PC-9 (cell line): Measurements from ENCODE around the gene CD4. TPM values are rescaled to one million over a fixed set of nuclear protein-coding genes. Genes with fewer than 3 reads are reported as not detected.

ENCODE experiments used
- BruUV-seq: library from RNA; stranded (reverse); fragments of 400-500 nt; replicated peaks from 2 replicates; lab custom pipeline; 2021; lab: Mats Ljungman, UMichigan
- CTCF ChIA-PET: fragments of 300-600 bp; sonication (Branson Sonifier 250); formaldehyde crosslinking; loops from one replicate; lab custom pipeline; 2022; ENCODE audit warnings: antibody characterized with exemption; lab: Charles Lee
- POLR2A ChIA-PET: fragments of 300-600 bp; sonication (Branson Sonifier 250); formaldehyde crosslinking; loops from one replicate; lab custom pipeline; 2022; ENCODE audit warnings: antibody characterized with exemption; ENCODE audit not compliant: unreplicated experiment; lab: Charles Lee
- DNase-seq, 2 experiments: peaks; one replicate each; pipeline versions ENCODE4 v3.0.0 to v3.0.0-alpha.2; 2015 to 2022; ENCODE audit warnings: mixed read lengths in 1 of 2
- H2AFZ ChIP-seq: fragments of 200-600 bp; sonication (generic); 2 replicates; pipeline ENCODE4 v1.8.1; 2017; ENCODE audit warnings: antibody characterized with exemption
- H3F3A ChIP-seq: fragments of 200-600 bp; sonication (generic); 2 replicates; pipeline ENCODE4 v1.8.1; 2017; ENCODE audit warnings: antibody characterized with exemption, mild to moderate bottlenecking, low read depth; ENCODE audit not compliant: insufficient read depth
- H3K27ac ChIP-seq: fragments of 200-600 bp; sonication (generic); 2 replicates; pipeline ENCODE4 v1.6.1; 2016; ENCODE audit warnings: mixed run types
- H3K27me3 ChIP-seq: fragments of 200-600 bp; sonication (generic); 2 replicates; pipeline ENCODE4 v1.6.1; 2016; ENCODE audit warnings: low read depth, mixed run types; ENCODE audit not compliant: insufficient read depth
- H3K36me3 ChIP-seq: fragments of 200-600 bp; sonication (generic); 2 replicates; pipeline ENCODE4 v1.6.1; 2016; ENCODE audit warnings: low read depth, mixed run types
- H3K4me1 ChIP-seq: fragments of 200-600 bp; sonication (generic); replicated peaks from 2 replicates; pipeline ENCODE4 v1.6.1; 2016; ENCODE audit warnings: mixed run types; ENCODE audit not compliant: insufficient read depth
- H3K4me2 ChIP-seq: fragments of 200-600 bp; sonication (generic); 2 replicates; pipeline ENCODE4 v1.6.1; 2017; ENCODE audit warnings: mixed run types
- H3K4me3 ChIP-seq: fragments of 200-600 bp; sonication (generic); 2 replicates; pipeline ENCODE4 v1.6.1; 2016; ENCODE audit warnings: mixed run types
- H3K79me2 ChIP-seq: fragments of 200-600 bp; sonication (generic); 2 replicates; pipeline ENCODE4 v1.6.1; 2017; ENCODE audit warnings: low read depth, mixed run types
- H3K9me2 ChIP-seq: fragments of 200-600 bp; sonication (generic); 2 replicates; pipeline ENCODE4 v1.8.1; 2017; ENCODE audit warnings: mild to moderate bottlenecking; ENCODE audit not compliant: insufficient read depth
- H3K9me3 ChIP-seq: fragments of 200-600 bp; sonication (generic); 2 replicates; pipeline ENCODE4 v1.8.1; 2016; ENCODE audit warnings: low read depth; ENCODE audit not compliant: insufficient read depth
- H4K20me1 ChIP-seq: fragments of 200-600 bp; sonication (generic); 2 replicates; pipeline ENCODE4 v1.8.1; 2017; ENCODE audit not compliant: insufficient read depth
- EZH2 ChIP-seq: fragments of 200-600 bp; sonication (generic); IDR thresholded peaks from 2 replicates; pipeline ENCODE4 v1.8.0; 2017; ENCODE audit warnings: antibody characterized with exemption, low read depth
- intact Hi-C: fragments of 100-400 bp; cut with micrococcal nuclease; formaldehyde crosslinking; loops from one replicate; pipeline ENCODE4 v1.10.0; 2022; ENCODE audit not compliant: unreplicated experiment
- total RNA-seq: library from RNA; stranded (reverse); gene quantifications from 2 replicates; pipeline ENCODE4 v1.2.3, GENCODE V29; 2021
- TF ChIP-seq, protein P1 (sequence below): fragments of 200-600 bp; sonication (generic); conservative IDR thresholded peaks from 2 replicates; pipeline ENCODE4 v1.6.1; 2017; ENCODE audit warnings: mixed run types, antibody characterized with exemption, mild to moderate bottlenecking, moderate library complexity

CD4 gene
- total RNA-seq, 1 experiment from 2014 or later: 1.0 TPM

DNA sequence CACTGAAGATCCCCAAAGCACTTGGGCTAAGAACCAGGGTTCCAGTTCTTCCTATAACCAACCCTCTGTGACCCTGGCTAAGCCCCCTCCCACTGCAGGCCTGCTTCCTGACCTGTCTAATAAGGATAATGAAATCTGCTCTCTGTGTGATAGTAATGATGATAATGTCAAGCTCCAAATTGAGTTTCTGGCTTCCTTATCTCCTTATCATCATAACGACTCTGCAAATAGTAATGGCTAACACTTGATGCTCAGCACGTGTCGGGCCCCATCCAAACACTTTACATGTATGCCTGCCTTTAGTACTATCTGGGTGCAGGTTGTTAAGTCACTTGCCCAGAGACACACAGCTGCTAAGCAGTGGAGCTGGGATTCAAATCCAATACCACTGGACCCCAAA, 27.3 kb downstream of the CD4 start:
- CTCF ChIA-PET: interaction anchor here (0.7 kb wide), 1 partner anchor 79 kb away, joined by 11 read pairs; no protein-coding TSS in a partner anchor
- Histone ChIP-seq H3K9me3 (no peaks in the 10 kb centered on the region), H3K4me2 (no peak overlapping the region), H3K4me1 (no peaks in the 10 kb centered on the region; the same call in 1 of the 2 replicates), H3K27me3 (peaks cover 50% of the 10 kb centered on the region), H2AFZ (no peak overlapping the region), H3K36me3 (no peaks in the 10 kb centered on the region), H3K79me2 (no peaks in the 10 kb centered on the region), H3K27ac (no peak overlapping the region), H3F3A (no peaks in the 10 kb centered on the region), H3K4me3 (no peak overlapping the region), H4K20me1 (no peaks in the 10 kb centered on the region), H3K9me2 (no peaks in the 10 kb centered on the region)
- intact Hi-C loops: no loop called here
- POLR2A ChIA-PET: no interaction called here
- no peak for DNase-seq
- BruUV-seq: no TSS peak
- TF ChIP-seq, protein P1, sequence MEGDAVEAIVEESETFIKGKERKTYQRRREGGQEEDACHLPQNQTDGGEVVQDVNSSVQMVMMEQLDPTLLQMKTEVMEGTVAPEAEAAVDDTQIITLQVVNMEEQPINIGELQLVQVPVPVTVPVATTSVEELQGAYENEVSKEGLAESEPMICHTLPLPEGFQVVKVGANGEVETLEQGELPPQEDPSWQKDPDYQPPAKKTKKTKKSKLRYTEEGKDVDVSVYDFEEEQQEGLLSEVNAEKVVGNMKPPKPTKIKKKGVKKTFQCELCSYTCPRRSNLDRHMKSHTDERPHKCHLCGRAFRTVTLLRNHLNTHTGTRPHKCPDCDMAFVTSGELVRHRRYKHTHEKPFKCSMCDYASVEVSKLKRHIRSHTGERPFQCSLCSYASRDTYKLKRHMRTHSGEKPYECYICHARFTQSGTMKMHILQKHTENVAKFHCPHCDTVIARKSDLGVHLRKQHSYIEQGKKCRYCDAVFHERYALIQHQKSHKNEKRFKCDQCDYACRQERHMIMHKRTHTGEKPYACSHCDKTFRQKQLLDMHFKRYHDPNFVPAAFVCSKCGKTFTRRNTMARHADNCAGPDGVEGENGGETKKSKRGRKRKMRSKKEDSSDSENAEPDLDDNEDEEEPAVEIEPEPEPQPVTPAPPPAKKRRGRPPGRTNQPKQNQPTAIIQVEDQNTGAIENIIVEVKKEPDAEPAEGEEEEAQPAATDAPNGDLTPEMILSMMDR: no peak
- no peak for TF ChIP-seq EZH2

DNA sequence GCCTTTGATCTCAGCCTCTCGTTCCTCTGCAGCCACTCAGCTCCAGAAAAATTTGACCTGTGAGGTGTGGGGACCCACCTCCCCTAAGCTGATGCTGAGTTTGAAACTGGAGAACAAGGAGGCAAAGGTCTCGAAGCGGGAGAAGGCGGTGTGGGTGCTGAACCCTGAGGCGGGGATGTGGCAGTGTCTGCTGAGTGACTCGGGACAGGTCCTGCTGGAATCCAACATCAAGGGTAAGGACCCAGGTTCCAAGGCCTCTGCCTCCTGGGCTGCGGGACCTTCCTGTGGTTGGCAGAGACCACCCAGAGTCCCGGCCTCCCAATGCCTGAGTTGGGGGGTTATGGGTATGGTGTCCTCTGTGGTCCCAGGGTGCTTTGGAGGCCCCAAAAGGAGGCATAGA, 27.8 kb downstream of the CD4 start:
- no peaks in the 10 kb centered on the region for H3K36me3 ChIP-seq
- no peaks in the 10 kb centered on the region; the same call in 1 of the 2 replicates for H3K4me1 ChIP-seq
- no peak for TF ChIP-seq EZH2
- TF ChIP-seq, protein P1: no peak
- H2AFZ ChIP-seq: no peak overlapping the region
- no TSS peak for BruUV-seq
- no peaks in the 10 kb centered on the region for H3F3A ChIP-seq
- no peaks in the 10 kb centered on the region for H3K79me2 ChIP-seq
- ChIA-PET POLR2A (no interaction called here), CTCF (no interaction called here)
- H4K20me1 ChIP-seq: no peaks in the 10 kb centered on the region
- no peak overlapping the region for H3K4me3 ChIP-seq
- no peaks in the 10 kb centered on the region for H3K9me3 ChIP-seq
- H3K9me2 ChIP-seq: no peaks in the 10 kb centered on the region
- no peak overlapping the region for H3K27ac ChIP-seq
- DNase-seq: no peak
- peaks cover 55% of the 10 kb centered on the region for H3K27me3 ChIP-seq
- no peak overlapping the region for H3K4me2 ChIP-seq
- intact Hi-C loops: no loop called here

GRCh38 chr12:6817662-6818157, 28.4 kb downstream of the CD4 start:
- H4K20me1 ChIP-seq: no peaks in the 10 kb centered on the region
- H3K27me3 ChIP-seq: peaks cover 61% of the 10 kb centered on the region
- no peak for DNase-seq
- CTCF ChIA-PET: no interaction called here
- intact Hi-C loops: no loop called here
- no peaks in the 10 kb centered on the region for H3K9me3 ChIP-seq
- no peaks in the 10 kb centered on the region; the same call in 1 of the 2 replicates for H3K4me1 ChIP-seq
- no peak overlapping the region for H2AFZ ChIP-seq
- POLR2A ChIA-PET: no interaction called here
- H3F3A ChIP-seq: no peaks in the 10 kb centered on the region
- no peaks in the 10 kb centered on the region for H3K79me2 ChIP-seq
- no peaks in the 10 kb centered on the region for H3K36me3 ChIP-seq
- H3K27ac ChIP-seq: no peak overlapping the region
- no peaks in the 10 kb centered on the region for H3K9me2 ChIP-seq
- H3K4me2 ChIP-seq: no peak overlapping the region
- TF ChIP-seq, protein P1: no peak
- TF ChIP-seq EZH2: no peak
- H3K4me3 ChIP-seq: no peak overlapping the region
- no TSS peak for BruUV-seq
